Stimulated activated CD8-positive, alpha-beta memory T cell treated with anti-CD3 and anti-CD28 coated beads, Interleukin-12 subunit alpha, Interleukin-12 subunit beta, amount 100 ng/mL, for 24 hours (primary cell): ENCODE results near the gene THOP1.
A peak's percentile ranks its signal among the peaks of the same experiment; 100 is the strongest.
"Not testable (repeated sequence)": the region's sequence is repeated elsewhere in the genome, so short reads cannot be mapped to it uniquely, and the experiment has no call there.

Experiments
- DNase-seq: peaks from one replicate; pipeline ENCODE4 v3.0.0-alpha.2; 2020; ENCODE audit errors: extremely low read depth

THOP1 gene

DNA sequence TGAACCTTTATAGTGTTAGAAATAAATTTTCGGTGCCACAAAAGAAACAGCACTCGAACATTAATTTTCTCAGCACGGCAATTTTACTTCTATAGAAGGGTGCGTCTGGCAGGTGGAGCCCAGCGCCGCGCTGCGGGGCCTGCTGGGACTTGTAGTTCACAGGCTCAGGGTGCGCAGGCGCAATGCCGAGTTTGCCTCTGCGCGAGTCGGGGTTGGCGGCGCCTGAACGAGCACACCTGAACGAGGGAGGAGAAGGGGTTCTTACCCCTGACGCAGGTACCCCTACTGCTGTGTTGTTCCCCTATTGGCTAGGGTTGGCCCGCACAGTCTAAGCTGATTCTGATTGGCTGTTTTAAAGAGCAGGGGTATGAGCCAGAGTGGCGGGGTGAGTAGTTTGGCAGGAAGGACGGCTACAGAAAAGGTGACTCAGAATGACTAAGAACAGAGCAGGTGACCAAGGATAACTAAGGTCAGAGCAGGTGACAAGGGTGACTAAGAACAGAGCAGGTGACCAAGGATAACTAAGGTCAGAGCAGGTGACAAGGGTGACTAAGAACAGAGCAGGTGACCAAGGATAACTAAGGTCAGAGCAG is 32.0 kb downstream of the THOP1 start:
- not testable (repeated sequence) for DNase-seq

DNA sequence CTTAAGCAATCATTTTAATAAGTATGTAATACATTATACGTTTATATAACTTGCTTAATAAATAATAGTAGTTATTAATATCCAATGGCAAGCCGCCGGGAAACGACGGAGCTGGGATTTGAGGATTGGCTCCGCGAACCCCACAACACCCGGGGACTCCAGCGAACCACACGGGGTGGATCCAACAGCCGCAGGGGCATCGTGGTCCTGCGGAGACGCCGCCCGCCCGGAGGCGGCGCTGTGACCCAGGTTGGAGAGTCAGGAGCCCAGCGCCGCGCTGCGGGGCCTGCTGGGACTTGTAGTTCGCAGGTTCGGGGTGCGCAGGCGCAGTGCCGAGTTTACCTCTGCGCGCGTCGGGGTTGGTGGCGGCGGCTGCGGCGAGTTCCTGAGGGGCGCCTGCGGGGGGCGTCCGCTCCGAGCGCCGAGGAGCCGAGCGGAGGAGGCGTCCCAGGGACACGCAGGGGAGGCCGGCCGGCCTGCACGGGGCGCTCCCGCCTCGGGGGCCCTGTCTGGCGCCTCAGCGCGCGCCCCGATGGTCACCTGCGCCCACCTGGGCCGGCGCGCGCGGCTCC is 34.3 kb downstream of the THOP1 start, which contains the start of gene ZNF554:
Gene ZNF554 (plus strand): TSS at position 329 of the 572 bp plus-strand sequence. CDS start 204 bp downstream, at position 533.
- peak; percentile 99 for DNase-seq

DNA sequence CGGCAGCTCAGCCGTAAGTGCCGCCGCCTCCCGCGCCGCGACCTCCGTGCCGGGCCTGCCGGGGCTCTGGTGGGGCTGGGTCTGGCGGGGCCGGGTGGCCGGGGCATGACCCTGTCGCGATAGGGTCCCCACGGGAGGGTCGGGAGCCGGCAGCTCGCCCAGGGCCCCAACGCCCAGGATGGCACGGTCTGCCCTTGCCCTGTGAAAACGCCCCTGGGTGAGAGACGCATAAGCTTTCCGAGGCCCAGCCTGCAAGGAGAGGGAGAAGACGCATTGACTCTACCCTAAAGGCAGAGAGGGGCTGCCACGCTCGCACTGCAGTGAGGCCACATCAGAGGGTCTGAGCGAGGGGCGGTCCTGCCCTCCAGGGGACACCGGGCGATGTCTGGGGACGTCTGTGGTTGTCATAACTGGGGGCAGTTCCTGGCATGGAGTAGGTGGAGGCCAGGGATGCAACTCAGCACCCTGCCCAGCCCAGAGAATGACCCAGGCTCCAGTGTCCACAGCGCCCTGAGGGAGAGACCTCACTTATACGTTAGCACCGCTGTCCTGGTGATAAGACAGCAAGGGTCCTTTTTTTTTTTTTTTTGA is 34.9 kb downstream of the THOP1 start:
- DNase-seq: no peak

DNA sequence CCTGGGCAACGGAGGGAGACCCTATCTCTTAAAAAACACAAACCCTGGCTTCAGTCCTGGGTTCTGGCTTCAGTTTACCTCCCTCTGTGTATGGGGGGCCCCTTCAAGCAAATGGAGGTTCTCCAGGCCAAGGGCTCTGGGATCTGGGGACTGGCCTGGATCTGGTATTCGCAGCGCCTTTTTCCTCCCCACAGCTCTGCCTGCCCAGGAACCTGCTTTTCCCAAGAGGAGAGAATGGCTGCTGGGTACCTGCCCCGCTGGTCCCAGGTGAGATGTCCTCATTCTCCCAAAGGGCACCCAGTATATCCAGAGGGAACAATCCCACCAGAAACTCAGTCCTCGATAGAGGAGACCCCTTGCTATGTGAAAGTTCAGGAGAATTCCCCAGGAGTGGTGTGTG is 37.5 kb downstream of the THOP1 start:
- no peak for DNase-seq

DNA sequence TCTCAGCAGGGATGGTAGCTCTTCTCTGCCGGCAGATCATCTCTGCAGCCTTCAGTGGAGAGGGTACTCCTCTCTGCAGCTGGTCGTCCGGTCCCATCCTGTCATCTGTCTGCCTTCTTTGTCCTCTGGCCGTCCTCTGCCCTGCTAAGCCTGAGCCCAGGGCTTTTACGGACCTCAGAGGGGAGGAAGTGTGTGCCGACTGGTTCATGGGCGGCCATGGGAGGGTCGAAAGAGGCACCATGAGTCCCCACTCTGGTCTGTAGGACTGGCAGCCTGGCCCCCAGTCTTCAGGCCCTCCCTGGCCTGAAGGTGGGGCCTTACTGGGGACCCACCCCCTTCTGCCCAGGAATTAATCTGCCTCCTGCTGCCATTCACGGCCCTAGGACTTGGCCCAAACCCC is 38.3 kb downstream of the THOP1 start:
- DNase-seq: no peak

DNA sequence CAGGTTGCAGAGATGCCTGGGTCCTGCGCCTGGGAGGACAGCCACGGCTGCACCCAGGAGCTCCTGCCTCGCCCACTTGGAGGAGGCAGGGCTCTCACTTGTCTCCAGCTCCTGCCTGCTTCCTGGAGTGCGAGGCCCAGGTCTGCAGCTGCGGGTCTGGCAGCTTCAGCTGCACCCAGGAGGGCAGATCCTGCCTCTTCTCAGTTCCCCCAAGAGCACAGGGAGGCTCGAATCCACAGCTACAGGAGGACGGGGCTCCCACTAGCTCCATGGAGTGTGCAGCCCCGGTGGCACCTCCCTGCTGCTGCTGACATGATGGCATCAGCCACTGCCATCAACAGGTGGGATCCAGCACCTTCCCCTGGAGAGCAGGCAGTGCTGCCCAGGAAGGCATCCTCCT is 38.8 kb downstream of the THOP1 start:
- DNase-seq: no peak

DNA sequence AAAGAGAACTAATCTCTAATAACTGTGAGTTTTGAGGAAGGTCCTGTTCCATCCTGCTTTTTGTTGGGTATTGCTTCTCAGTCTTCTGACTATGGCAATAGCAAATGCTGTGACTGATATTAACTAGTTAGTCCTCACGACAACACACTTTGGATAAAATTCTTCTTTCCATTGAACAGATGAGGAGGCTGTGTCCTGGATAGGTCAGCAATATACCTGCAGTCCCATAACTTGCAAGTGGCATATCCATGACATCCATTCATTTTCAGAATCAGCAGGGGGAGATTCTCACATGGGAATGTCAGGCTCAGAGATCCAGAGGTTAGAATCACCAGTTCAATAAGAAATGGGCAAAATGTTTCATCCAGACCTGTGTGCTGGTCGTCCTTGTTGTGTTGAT is 41.7 kb downstream of the THOP1 start:
- DNase-seq: no peak

DNA sequence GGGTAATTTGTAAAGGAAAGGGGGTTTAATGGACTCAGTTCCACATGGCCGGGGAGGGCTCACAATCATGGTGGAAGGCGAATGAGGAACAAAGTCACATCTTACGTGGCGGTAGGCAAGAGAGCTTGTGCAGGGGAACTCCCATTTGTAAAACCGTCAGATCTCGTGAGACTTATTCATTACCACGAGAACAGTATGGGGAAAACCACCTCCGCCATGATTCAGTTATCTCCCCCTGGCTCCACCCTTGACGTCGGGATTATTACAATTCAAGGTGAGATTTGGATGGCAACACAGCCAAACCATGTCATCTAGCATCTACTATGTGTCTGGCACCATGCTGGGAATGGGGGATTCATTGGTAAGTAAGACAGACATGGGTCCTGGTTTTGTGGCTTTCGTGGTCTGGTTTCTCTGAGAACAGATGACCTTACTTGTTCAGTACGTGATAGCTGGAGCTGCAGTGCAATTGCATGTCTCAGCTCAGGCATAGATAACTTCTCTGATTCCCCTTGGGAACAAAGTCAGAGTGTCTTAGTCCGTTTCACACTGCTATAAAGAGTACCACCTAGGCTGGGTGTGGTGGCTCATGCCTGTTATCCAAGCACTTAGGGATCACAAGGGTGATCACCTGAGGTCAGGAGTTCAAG is 42.7 kb downstream of the THOP1 start:
- no peak for DNase-seq

DNA sequence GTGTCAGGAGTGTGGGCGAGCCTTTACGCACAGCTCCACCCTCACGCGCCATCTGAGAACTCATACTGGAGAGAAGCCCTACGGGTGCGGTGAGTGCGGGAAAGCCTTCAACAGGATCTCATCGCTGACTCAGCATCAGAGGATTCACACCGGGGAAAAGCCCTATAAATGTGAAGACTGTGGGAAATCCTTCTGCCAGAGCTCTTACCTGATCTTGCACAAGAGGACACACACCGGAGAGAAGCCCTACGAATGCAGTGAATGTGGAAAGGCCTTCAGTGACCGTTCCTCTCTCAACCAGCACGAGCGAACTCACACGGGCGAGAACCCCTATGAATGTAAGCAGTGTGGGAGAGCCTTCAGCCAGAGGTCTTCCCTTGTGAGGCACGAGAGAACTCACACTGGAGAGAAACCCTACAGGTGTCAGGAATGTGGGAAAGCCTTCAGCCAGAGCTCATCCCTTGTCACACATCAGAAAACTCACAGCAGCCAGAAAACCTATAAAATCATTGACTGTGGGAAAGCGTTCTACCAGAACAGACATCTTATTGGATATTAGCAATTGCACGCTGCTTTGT is 49.1 kb downstream of the THOP1 start:
- no peak for DNase-seq

DNA sequence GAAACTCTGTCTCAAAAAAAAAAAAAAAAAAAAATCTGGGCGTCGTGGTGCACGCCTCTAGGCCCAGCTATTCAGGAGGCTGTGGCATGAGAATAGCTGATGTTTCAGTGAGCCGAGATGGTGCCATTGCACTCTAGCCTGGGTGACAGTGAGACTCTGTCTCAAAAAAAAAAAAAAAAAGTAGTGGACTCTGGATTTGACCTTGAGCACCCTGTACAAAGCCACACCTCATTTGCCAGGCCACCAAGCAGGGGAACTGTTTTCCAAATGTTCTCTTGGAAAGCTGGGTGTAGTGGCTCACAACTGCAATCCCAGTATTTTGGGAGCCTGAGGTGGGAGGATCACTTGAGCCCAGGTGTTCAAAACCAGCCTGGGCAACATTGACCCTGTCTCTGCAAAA is 52.1 kb downstream of the THOP1 start:
- no peak for DNase-seq

DNA sequence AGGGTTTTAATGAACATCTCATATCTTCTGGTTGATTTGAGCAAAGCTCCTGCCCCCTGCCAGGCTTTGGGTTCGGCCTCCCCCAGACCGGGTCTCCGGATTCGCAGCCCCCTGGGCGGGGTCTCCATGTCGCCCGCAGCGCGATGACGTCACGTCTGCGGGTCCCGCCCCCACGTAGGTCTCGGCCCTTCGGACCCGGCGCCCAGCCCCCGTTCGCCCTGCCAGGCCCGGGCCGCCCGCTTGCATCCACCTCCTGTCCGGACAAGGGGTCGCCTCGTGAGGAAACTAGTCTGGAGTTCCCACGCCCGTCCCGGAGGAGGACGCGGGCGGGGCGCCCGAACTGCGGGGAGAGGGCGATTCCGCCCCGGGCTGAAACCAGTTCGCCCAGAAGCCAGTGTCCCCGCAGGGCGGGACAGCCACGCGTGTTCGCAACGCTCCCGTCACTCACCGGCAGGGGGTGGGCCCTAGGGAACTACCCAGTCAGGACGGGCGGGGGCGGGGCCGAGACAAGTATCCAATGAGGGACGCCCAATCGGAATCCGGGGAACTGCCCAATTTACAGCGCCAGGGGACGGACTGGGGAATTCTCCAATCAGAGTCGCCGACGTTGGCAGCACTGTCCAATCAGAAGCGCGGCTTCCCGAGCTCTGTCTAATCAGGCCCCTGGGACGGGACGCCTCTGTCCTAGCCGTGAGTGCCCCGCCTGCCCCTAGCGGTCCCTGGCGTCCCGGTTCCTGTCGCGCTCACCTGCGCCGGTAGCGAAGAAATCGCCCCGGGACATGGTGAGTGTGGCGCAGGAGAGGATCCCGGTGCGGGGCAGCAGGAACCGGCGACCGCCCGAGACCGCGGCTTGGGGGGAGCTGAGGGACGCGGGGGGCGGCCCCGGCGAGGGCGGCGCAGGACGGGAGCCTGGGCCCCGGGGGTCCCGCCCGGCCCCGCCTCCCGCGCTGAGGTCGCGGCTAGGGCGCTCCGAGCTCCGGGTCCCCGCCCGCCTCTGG is 55.8 kb downstream of the THOP1 start, which contains the start of gene ZNF555:
Gene ZNF555 (plus strand): TSS at position 682 of the 998 bp plus-strand sequence. CDS start 98 bp downstream, at position 780.
- DNase-seq: peak; percentile 96

DNA sequence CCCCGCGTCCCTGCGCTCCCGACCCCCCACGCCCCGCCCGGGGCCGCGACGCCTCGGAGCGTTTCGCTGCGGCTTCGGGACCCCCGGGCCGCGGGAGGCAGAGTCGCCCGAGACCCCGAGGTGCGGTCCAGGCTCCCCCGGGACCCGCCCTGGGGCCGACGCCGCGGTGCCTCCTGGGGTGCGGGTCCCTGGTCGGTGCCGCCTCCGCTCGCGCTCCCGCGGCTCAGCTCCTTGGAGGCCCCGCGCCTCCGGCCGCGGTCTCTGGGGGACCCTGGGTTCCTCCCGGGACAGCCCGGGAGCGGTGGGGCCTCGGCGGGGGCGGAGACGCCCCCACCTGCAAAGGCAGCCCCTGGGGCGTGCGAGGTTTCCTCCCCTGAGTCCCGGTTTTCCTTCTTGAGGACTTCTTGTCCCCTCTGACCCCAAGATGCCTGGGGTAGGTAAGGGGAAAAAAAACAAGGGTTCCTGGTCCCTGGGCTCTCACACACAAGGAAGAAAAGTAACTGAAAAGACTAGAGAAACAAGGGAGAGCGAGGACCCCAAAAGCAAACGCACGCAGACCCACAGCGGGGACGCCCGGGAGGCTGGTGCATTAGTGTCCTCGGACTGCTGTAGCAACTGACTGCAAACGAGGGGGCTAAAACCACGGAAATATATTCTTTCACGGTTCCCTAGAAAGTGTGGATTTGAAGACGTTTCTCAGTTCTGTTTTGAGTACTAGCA is 56.7 kb downstream of the THOP1 start:
- DNase-seq: no peak

DNA sequence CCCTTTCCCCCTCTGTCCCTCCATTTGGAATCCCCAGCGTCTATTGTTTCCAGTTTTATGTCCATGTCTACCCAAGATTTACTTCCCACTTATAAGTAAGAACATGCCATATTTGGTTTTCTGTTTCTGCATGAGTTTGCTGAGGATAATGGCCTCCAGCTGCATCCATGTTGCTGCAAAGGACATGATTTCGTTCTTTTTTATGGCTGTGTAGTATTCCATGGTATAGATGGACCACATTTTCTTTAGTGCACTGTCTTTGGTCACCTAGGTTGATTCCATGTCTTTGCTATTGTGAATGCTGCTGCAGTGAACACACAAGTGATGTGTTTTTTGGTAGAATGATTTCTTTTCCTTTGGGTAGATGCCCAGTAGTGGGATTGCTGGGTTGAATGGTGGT is 59.8 kb downstream of the THOP1 start:
- DNase-seq: no peak

DNA sequence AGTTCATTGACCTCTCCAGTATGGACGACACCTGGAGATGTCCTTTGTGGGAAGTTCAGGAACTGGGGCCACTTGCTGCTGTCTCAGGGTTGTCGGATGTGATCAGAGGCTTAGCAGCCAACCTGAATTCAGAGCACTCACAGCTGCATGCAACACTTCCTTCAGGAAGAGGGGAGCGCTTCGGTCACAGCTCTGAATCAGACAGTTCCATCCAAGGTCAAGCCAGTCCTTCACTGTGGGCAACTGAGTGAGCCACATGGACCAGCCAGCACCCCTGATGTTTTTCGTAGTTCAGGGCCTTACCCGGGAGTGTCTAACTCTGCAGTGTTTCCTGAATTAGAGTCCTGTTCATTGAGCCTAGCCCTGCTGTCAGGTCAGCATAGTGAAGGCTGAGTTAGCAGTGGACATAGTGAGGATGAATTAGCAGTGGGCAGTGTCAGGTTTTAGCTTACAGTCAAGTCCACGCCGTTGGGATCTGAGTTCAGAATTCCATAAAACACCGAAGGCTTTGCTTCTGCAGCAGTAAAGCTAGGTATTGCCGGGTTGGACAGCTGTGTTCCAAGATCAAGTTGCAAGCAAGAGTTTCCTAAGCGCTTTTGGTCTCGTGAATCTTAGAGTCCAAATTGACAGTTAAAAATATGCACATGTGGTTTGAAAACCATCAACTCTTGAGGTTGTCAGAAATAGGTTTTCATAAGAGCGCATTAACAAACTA is 61.0 kb downstream of the THOP1 start:
- DNase-seq: no peak

DNA sequence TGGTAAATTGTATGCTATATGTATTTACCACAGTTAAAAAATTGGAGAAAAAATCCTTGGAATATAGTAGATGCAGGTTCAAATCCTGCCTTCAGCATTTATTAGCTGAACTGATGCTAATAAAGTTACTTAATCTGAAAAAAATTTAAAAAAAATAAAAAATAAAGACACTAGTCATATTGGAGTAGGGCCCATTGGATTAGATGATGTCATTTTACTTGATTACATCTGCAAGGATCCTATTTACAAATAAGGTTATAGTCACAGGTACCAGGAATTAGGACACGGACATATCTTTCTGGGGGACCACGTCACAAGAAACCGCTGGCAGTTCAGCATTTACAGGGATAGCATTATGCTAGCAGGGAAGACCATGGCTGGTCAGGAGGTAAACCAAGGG is 62.2 kb downstream of the THOP1 start:
- DNase-seq: no peak

DNA sequence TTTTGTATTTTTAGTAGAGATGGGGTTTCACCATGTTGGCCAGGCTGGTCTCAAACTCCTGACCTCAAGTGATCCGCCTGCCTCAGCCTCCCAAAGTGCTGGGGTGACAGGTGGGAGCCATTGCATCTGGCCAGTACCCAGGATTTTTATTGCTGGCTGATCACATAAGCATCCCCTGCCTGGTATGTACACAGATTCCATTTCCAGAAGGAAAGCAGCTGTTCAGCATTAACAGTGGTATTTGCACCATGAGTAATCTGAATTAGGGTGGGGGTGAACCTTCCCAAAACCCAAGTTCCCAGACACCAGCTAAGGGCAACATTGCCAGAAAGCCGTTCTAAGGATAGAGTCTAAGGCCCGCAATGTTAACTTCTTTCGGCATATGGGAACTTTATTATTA is 63.3 kb downstream of the THOP1 start:
- DNase-seq: no peak

DNA sequence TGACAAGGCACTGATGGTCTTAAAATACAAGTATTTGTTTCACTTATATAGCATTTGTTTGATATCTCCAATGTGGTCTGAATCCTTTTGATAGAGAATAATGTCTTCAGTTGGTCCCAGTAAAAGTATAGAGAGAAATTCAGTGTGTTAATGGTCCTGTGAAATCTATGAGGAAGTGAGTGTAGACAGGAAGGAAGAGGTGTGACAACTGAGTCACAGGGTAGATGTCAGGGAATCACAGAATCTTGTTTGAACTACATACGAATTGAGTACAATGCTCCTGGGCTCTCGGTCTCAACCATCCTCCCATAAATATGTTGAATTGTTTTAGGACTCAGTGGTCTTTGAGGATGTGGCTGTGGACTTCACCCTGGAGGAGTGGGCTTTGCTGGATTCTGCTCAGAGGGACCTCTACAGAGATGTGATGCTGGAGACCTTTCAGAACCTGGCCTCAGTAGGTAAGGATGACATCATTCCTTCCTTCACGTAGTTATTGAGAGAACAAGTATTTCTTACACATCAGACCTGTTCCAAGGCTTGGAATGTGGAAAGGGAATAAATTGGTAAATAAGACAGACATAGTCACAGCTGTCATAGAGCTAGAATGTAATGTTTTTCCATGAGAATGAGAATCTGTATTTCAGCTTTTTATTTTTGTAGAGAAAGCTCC is 65.1 kb downstream of the THOP1 start:
- no peak for DNase-seq

DNA sequence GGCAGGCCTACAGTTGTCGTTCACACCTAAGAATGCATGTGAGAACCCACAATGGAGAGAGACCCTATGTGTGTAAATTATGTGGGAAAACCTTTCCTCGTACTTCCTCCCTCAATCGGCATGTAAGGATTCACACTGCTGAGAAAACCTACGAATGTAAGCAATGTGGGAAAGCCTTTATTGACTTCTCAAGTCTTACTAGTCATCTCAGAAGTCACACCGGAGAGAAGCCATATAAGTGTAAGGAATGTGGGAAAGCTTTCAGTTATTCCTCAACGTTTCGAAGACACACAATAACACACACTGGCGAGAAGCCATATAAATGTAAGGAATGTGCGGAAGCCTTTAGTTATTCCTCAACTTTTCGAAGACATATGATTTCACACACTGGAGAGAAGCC is 67.3 kb downstream of the THOP1 start:
- no peak for DNase-seq

DNA sequence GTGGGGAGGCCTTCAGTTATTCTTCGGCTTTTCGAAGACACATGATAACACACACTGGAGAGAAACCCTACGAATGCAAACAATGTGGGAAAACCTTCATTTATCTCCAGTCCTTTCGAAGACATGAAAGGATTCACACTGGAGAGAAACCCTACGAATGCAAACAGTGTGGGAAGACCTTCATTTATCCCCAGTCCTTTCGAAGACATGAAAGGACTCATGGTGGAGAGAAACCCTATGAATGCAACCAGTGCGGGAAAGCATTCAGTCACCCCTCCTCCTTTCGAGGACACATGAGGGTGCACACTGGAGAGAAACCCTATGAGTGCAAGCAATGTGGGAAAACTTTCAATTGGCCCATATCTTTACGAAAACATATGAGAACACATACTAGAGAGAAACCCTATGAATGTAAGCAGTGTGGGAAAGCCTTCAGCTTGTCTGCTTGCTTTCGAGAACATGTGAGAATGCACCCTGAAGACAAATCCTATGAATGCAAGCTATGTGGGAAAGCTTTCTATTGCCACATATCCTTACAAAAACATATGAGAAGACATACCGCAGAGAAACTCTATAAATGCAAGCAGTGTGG is 67.8 kb downstream of the THOP1 start:
- no peak for DNase-seq
